Stimulated activated naive CD8-positive, alpha-beta T cell treated with anti-CD3 and anti-CD28 coated beads, Interleukin-15, amount 100 ng/mL, for 72 hours (primary cell): ENCODE data around the gene APLF.

Source experiments
- ATAC-seq: fragments of 150-1000 bp; cut with Tn5 transposase; 2 replicates; pipeline ENCODE4 v1.10.0; 2021; ENCODE audit warnings: mild to moderate bottlenecking, moderate library complexity
- DNase-seq, 2 donors: peaks; one replicate each; pipeline ENCODE4 v3.0.0; 2021 to 2022
- H3K27ac Mint-ChIP-seq, 2 donors: one replicate each; pipeline ENCODE4 v1.8.0; 2022; ENCODE audit warnings: mild to moderate bottlenecking in 2 of 2, mixed read lengths in 2 of 2, moderate library complexity in 2 of 2
- H3K27me3 Mint-ChIP-seq: one replicate; pipeline ENCODE4 v1.8.0; 2022; ENCODE audit warnings: mixed read lengths
- H3K4me1 Mint-ChIP-seq: one replicate; pipeline ENCODE4 v1.8.0; 2022; ENCODE audit warnings: mild to moderate bottlenecking, mixed read lengths
- H3K4me3 Mint-ChIP-seq, 2 donors: one replicate each; pipeline ENCODE4 v1.8.0; 2022; ENCODE audit warnings: mild to moderate bottlenecking in 2 of 2, mixed read lengths in 2 of 2, moderate library complexity in 1 of 2
- H3K9me3 Mint-ChIP-seq, 2 donors: one replicate each; pipeline ENCODE4 v1.8.0; 2022; ENCODE audit warnings: mixed read lengths in 2 of 2

The APLF gene

GRCh38 chr2:68467077-68467960 is at the start of gene APLF, which contains the start of gene FBXO48:
Gene APLF, plus strand, starts transcription at chr2:68467585. Its CDS starts 147 bp downstream, at chr2:68467732.
Gene FBXO48, minus strand, starts transcription at chr2:68467294. Its CDS starts 2,149 bp downstream, at chr2:68465145.
- Mint-ChIP-seq H3K4me1 (peaks cover 52% of the 10 kb centered on the region), H3K27ac (peak within 1 kb of the TSS; percentile 98 to 99), H3K27me3 (no peaks in the 10 kb centered on the region), H3K9me3 (no peaks in the 10 kb centered on the region), H3K4me3 (peak within 1 kb of the TSS; percentile 98 to 100)
- peak; percentile 95 for ATAC-seq
- DNase-seq = peak; percentile 96 to 99

DNA sequence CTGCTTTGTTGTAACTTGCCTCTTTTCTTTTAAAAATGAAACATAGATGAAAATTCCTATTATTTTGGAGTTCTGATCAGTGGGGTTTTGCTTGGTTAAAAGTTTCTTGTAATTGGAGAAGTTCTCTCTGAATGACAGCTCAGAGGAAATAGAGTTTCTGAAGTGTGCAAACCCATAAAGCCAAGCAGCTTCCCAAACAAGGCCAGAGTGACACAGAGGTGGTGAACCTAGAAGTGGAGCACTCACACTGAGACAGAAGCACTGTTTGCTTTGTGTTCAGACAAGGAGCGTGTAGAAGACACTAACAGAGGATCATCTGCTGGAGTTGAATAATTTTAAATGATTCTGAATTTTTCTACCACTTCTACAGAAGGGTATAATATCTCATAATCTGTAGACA is 49.5 kb upstream of the APLF start:
- ATAC-seq (no peak), DNase-seq (no peak)
- peaks cover 34% of the 10 kb centered on the region for H3K4me1 Mint-ChIP-seq
- no peaks in the 10 kb centered on the region for H3K27me3 Mint-ChIP-seq
- H3K4me3 Mint-ChIP-seq = no peak overlapping the region
- peaks cover 6% of the 10 kb centered on the region in 2 donors for H3K9me3 Mint-ChIP-seq
- H3K27ac Mint-ChIP-seq = peak overlapping the region in 1 of 2 donors; percentile 21

- Mint-ChIP-seq H3K27ac (peak overlapping the region in 1 of 2 donors; percentile 19), H3K27me3 (no peaks in the 10 kb centered on the region), H3K4me1 (peaks cover 34% of the 10 kb centered on the region), H3K4me3 (no peak overlapping the region), H3K9me3 (peaks cover 6% of the 10 kb centered on the region in 2 donors)
- ATAC-seq (no peak), DNase-seq (no peak)
Measured at GRCh38 chr2:68418419-68418818, 49.0 kb upstream of the APLF start.

GRCh38 chr2:68418855-68419254 is 48.5 kb upstream of the APLF start:
- H3K4me3 Mint-ChIP-seq = no peak overlapping the region
- ATAC-seq = no peak
- H3K27me3 Mint-ChIP-seq = no peaks in the 10 kb centered on the region
- no peak for DNase-seq
- H3K9me3 Mint-ChIP-seq = peaks cover 6% of the 10 kb centered on the region in 2 donors
- no peak overlapping the region for H3K27ac Mint-ChIP-seq
- H3K4me1 Mint-ChIP-seq = peaks cover 34% of the 10 kb centered on the region

DNA sequence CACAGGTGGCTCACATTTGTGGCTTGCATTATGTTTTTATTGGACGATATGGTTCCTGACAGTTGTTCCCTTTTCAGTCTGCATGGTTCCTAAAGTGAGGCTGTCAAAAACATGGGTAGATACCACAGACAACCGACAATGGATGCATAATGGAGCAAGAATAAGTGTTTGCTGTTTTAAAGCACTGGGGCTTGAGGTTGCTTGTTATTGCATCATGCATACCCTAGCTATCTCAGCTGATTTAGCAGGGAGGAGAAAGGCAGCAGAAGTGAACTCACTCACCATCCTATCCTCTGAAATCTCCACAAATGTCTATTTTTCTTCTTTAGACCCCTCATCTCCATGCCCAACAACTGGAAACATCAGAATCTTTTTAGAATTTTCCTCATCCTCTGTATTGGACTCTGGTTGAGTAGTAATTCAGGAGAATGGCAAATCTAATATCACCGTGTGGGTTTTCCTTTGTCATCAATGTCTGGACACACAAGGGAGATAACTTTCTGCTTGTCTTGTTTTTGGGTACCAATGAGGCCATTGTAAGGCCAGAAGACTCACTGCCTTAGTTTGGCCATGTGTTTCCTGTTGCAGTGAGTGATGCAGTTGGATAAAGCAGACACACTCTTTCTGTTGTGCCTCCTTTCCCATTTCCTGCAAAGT is 47.0 kb upstream of the APLF start:
- Mint-ChIP-seq H3K4me1 (peaks cover 34% of the 10 kb centered on the region), H3K27ac (peak overlapping the region; percentile 49 to 77), H3K27me3 (no peaks in the 10 kb centered on the region), H3K4me3 (no peak overlapping the region), H3K9me3 (peaks cover 6% of the 10 kb centered on the region in 2 donors)
- ATAC-seq = no peak
- DNase-seq = no peak

- Mint-ChIP-seq H3K27me3 (no peaks in the 10 kb centered on the region), H3K27ac (no peak overlapping the region), H3K4me3 (no peak overlapping the region), H3K9me3 (peaks cover 6% of the 10 kb centered on the region in 2 donors), H3K4me1 (peaks cover 27% of the 10 kb centered on the region)
- DNase-seq (peak; percentile 29 to 38), ATAC-seq (peak; percentile 91)
Measured at GRCh38 chr2:68423966-68424650, 43.3 kb upstream of the APLF start.

DNA sequence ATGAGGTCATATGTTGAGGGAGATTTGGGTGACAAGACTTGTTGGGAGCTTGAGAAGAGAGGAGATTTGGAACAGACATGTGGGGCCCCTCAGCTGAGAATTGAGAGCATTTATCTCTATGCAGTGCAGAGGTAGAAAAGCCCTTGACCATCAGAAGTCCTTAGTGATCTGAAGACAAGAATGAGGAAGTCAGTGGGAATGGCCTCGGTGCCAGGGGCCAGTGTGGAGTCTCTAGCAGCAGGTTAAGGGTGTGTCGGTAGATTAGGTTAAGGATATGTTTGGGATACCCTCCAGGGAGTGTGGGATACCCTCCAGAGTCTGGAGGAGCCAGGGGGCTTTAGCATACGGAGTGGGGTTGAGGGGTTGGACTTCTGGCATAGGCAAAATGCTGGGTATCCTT is 41.9 kb upstream of the APLF start:
- peaks cover 6% of the 10 kb centered on the region in 2 donors for H3K9me3 Mint-ChIP-seq
- no peak for DNase-seq

GRCh38 chr2:68426446-68426845 is 40.9 kb upstream of the APLF start:
- Mint-ChIP-seq H3K27ac (no peak overlapping the region), H3K9me3 (peaks cover 1 to 6% of the 10 kb centered on the region in 2 donors), H3K4me1 (peaks cover 13% of the 10 kb centered on the region), H3K27me3 (peaks cover 6% of the 10 kb centered on the region), H3K4me3 (no peak overlapping the region)
- ATAC-seq = no peak
- no peak for DNase-seq

More for the DNA sequence above, 41.9 kb upstream of the APLF start:
- Mint-ChIP-seq H3K4me1 (peaks cover 22% of the 10 kb centered on the region), H3K27me3 (peaks cover 6% of the 10 kb centered on the region), H3K4me3 (no peak overlapping the region), H3K27ac (no peak overlapping the region)
- ATAC-seq = no peak

GRCh38 chr2:68426848-68427579 is 40.4 kb upstream of the APLF start:
- Mint-ChIP-seq H3K9me3 (peaks cover 0 to under 1% of the 10 kb centered on the region in 2 donors), H3K4me3 (peak overlapping the region in 1 of 2 donors; percentile 31), H3K27me3 (peaks cover 6% of the 10 kb centered on the region), H3K4me1 (peaks cover 7% of the 10 kb centered on the region), H3K27ac (peak overlapping the region; percentile 54 to 58)
- ATAC-seq (peak; percentile 52), DNase-seq (no peak)

DNA sequence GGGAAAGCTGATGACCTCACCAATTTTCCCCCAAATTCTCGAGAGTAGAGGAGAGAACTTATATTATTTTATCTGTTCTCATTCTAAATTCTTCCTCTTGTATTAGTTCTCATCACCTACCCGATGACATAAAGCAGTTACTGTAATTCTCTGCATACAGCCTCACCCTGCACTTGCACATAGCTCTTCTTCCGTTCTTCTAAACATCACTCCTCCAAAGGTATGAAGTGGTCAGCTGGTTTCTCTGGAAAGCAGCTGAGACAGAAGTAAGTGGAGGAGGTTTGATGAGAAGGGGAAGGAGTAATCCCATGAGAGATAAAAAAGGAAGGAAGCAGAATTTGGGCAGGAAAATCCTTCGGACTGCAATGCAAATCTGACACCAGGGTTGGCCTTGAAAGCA is 39.3 kb upstream of the APLF start:
- DNase-seq (no peak), ATAC-seq (no peak)
- Mint-ChIP-seq H3K9me3 (no peaks in the 10 kb centered on the region), H3K4me1 (peaks cover 7% of the 10 kb centered on the region), H3K27ac (no peak overlapping the region), H3K4me3 (no peak overlapping the region), H3K27me3 (peaks cover 6% of the 10 kb centered on the region)

- ATAC-seq = no peak
- H3K27ac Mint-ChIP-seq = no peak overlapping the region
- H3K4me3 Mint-ChIP-seq = no peak overlapping the region
- H3K9me3 Mint-ChIP-seq = no peaks in the 10 kb centered on the region
- DNase-seq = no peak
- peaks cover 6% of the 10 kb centered on the region for H3K27me3 Mint-ChIP-seq
- peaks cover 7% of the 10 kb centered on the region for H3K4me1 Mint-ChIP-seq
Measured at GRCh38 chr2:68428746-68429145, 38.6 kb upstream of the APLF start.

- H3K27ac Mint-ChIP-seq = no peak overlapping the region
- peaks cover 6% of the 10 kb centered on the region for H3K27me3 Mint-ChIP-seq
- peaks cover 7% of the 10 kb centered on the region for H3K4me1 Mint-ChIP-seq
- H3K9me3 Mint-ChIP-seq = no peaks in the 10 kb centered on the region
- DNase-seq = no peak
- no peak for ATAC-seq
- H3K4me3 Mint-ChIP-seq = no peak overlapping the region
Measured at GRCh38 chr2:68429311-68429826, 38.0 kb upstream of the APLF start.

DNA sequence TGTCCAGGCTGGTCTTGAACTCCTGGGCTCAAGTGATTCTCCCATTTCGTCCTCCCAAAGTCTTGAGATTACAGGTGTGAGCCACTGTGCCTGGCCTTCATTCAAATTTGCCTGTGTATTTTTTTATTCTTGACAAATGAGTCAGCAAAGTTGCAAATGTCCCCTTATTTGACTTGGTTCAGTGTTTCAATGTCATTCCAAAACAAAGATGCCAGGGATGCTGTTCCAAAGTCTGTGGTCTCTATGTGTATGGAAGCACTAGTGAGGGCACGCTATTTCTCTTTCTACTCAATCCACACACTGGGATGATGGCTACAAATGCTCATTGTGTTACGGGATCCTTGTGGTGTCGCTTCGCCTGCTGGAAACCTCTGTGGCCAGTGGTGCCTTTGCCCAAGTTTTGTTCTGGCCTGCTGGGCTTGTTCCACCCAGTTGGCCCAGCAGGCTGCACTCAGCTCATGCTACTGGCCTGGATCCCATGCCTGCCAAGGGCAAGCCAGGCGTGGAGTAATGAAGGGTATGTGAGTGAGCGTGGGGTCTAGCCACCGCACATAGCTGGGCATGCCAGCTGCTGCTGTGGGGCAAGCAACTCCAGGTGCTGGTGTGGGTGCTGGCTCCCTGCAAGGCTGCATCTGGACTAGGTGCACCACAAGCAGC is 35.9 kb upstream of the APLF start:
- DNase-seq = no peak
- H3K27ac Mint-ChIP-seq = no peak overlapping the region
- peaks cover 6% of the 10 kb centered on the region for H3K27me3 Mint-ChIP-seq
- ATAC-seq = no peak
- H3K4me3 Mint-ChIP-seq = no peak overlapping the region
- no peaks in the 10 kb centered on the region for H3K9me3 Mint-ChIP-seq
- H3K4me1 Mint-ChIP-seq = peaks cover 7% of the 10 kb centered on the region
